Large intestine (tissue), 3 donors: ENCODE data around the gene OPN1MW2. TPM values are rescaled to one million over a fixed set of nuclear protein-coding genes. Genes with fewer than 3 reads are reported as not detected.
A peak's percentile ranks its signal among the peaks of the same experiment; 100 is the strongest.
"Not testable (repeated sequence)": the region's sequence is repeated elsewhere in the genome, so short reads cannot be mapped to it uniquely, and the experiment has no call there.

Source experiments
- DNase-seq, 2 donors: peaks; one replicate each; pipeline versions ENCODE4 v3.0.0 to v3.0.0-alpha.2; 2013
- H3K27ac ChIP-seq: one replicate; pipeline ENCODE4 v1.5.1; 2013; ENCODE audit warnings: low read length
- H3K27me3 ChIP-seq: 2 replicates; pipeline ENCODE4 v1.6.1; 2013; ENCODE audit warnings: low read length; ENCODE audit not compliant: control insufficient read depth, insufficient read depth
- H3K36me3 ChIP-seq: 2 replicates; pipeline ENCODE4 v1.6.1; 2013; ENCODE audit warnings: low read length; ENCODE audit not compliant: control insufficient read depth, insufficient read depth
- H3K4me1 ChIP-seq: one replicate; pipeline ENCODE4 v1.6.1; 2013; ENCODE audit warnings: low read length; ENCODE audit not compliant: control insufficient read depth, insufficient read depth
- H3K4me3 ChIP-seq: one replicate; pipeline ENCODE4 v1.5.1; 2013; ENCODE audit warnings: low read length
- H3K9me3 ChIP-seq: one replicate; pipeline ENCODE4 v1.6.1; 2013; ENCODE audit warnings: mild to moderate bottlenecking, low read depth, low read length, moderate library complexity; ENCODE audit not compliant: control insufficient read depth
- WGBS: methylation state at CpG from one replicate; pipeline ENCODE4 v1.1.5; 2013; ENCODE audit warnings: low lambda C conversion rate; ENCODE audit not compliant: insufficient coverage; 5-methylcytosine and 5-hydroxymethylcytosine counted together
- polyA plus RNA-seq: library from polyadenylated mRNA; unstranded; fragments of 120-200 nt; gene quantifications from one replicate; pipeline ENCODE4 v1.2.1, GENCODE V29; 2013

OPN1MW2 gene
- polyA plus RNA-seq, 1 donor = not detected

- not testable (repeated sequence) for H3K4me1 ChIP-seq, DNase-seq, H3K27me3 ChIP-seq, H3K9me3 ChIP-seq, H3K27ac ChIP-seq, H3K4me3 ChIP-seq, H3K36me3 ChIP-seq
- WGBS = no CpG with 5 or more reads among the region's 6 CpGs
Measured at GRCh38 chrX:154225292-154225691, 5.7 kb downstream of the OPN1MW2 start.

- H3K4me1 ChIP-seq, H3K9me3 ChIP-seq, DNase-seq, H3K27me3 ChIP-seq, H3K36me3 ChIP-seq, H3K27ac ChIP-seq, H3K4me3 ChIP-seq: not testable (repeated sequence)
- no CpG with 5 or more reads among the region's 9 CpGs for WGBS
Measured at GRCh38 chrX:154226706-154227105, 7.2 kb downstream of the OPN1MW2 start.

- not testable (repeated sequence) for DNase-seq, H3K4me1 ChIP-seq, H3K4me3 ChIP-seq, H3K27ac ChIP-seq, H3K9me3 ChIP-seq, H3K27me3 ChIP-seq, H3K36me3 ChIP-seq
- WGBS = no CpG with 5 or more reads among the region's 3 CpGs
Measured at GRCh38 chrX:154231443-154231842, 11.9 kb downstream of the OPN1MW2 start.

- no CpG with 5 or more reads among the region's 16 CpGs for WGBS
- not testable (repeated sequence) for H3K36me3 ChIP-seq, H3K27me3 ChIP-seq, H3K9me3 ChIP-seq, H3K4me3 ChIP-seq, H3K27ac ChIP-seq, DNase-seq, H3K4me1 ChIP-seq
Measured at GRCh38 chrX:154233620-154234019, 14.1 kb downstream of the OPN1MW2 start.

GRCh38 chrX:154238939-154239559 is 19.5 kb downstream of the OPN1MW2 start:
- WGBS = no CpG with 5 or more reads among the region's 11 CpGs
- not testable (repeated sequence) for H3K4me1 ChIP-seq, H3K36me3 ChIP-seq, DNase-seq, H3K27ac ChIP-seq, H3K9me3 ChIP-seq, H3K4me3 ChIP-seq, H3K27me3 ChIP-seq

- H3K27me3 ChIP-seq, H3K9me3 ChIP-seq, H3K4me1 ChIP-seq, H3K36me3 ChIP-seq, H3K4me3 ChIP-seq, H3K27ac ChIP-seq: not testable (repeated sequence)
- peak in 1 of 2 donors; percentile 1 for DNase-seq
- no CpG with 5 or more reads among the region's 8 CpGs for WGBS
Measured at GRCh38 chrX:154239982-154240503, 20.5 kb downstream of the OPN1MW2 start.

GRCh38 chrX:154247377-154248045 is 28.0 kb downstream of the OPN1MW2 start:
- no CpG with 5 or more reads among the region's 17 CpGs for WGBS
- H3K27ac ChIP-seq, H3K36me3 ChIP-seq, H3K4me3 ChIP-seq, H3K4me1 ChIP-seq, H3K9me3 ChIP-seq, H3K27me3 ChIP-seq, DNase-seq: not testable (repeated sequence)

- not testable (repeated sequence) for H3K27ac ChIP-seq, H3K27me3 ChIP-seq, H3K4me1 ChIP-seq, H3K4me3 ChIP-seq, H3K36me3 ChIP-seq, DNase-seq, H3K9me3 ChIP-seq
- WGBS = no CpG with 5 or more reads among the region's 10 CpGs
Measured at GRCh38 chrX:154248076-154248475, 28.5 kb downstream of the OPN1MW2 start.

GRCh38 chrX:154257282-154257681 is 37.7 kb downstream of the OPN1MW2 start, which contains the start of gene OPN1MW3:
TSS of gene OPN1MW3 (plus strand) at chrX:154257582. CDS start at chrX:154257620, 38 bp downstream.
- not testable (repeated sequence) for DNase-seq, H3K9me3 ChIP-seq, H3K4me1 ChIP-seq, H3K27ac ChIP-seq, H3K27me3 ChIP-seq, H3K4me3 ChIP-seq, H3K36me3 ChIP-seq
- WGBS = no CpG with 5 or more reads among the region's 17 CpGs

- not testable (repeated sequence) for H3K36me3 ChIP-seq, H3K27ac ChIP-seq, H3K4me1 ChIP-seq, DNase-seq, H3K27me3 ChIP-seq, H3K9me3 ChIP-seq, H3K4me3 ChIP-seq
- no CpG with 5 or more reads among the region's 10 CpGs for WGBS
Measured at GRCh38 chrX:154258711-154259110, 39.2 kb downstream of the OPN1MW2 start.

GRCh38 chrX:154263072-154263471 is 43.5 kb downstream of the OPN1MW2 start:
- no CpG with 5 or more reads among the region's 6 CpGs for WGBS
- not testable (repeated sequence) for H3K4me3 ChIP-seq, H3K27me3 ChIP-seq, H3K36me3 ChIP-seq, H3K9me3 ChIP-seq, H3K4me1 ChIP-seq, H3K27ac ChIP-seq, DNase-seq
